Measurements from ENCODE around the gene MAML3.

Gene MAML3

DNA sequence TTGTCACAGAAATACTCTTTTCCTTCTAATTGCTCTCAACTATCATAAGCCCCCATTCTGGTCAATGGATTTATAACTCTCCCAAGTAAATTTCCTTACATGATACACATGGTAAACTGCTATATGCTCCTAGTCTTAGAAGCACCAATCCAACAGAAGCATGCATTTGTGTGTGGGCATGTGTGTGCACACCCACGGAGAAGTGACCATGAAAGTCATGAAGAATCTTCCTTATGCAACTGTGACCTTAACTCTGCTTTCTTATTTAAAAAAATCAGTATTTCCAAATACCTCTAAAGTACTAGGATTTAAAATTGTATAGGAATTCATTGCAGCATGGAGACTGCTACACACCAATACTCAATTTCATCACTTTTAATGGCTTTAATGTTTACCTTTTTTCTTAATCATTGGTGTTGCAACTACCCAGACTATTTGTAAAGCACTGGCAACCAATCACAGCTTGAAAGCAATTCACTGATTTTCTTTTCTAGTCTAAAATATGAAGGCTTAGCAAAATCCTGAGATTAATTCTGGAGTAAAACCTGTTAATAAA, 47.6 kb downstream of the MAML3 start:
- H3K9me2 ChIP-seq (replicated peaks; ENCODE audit: control insufficient read depth, low read length): no peaks in the 10 kb centered on the region
- no peaks in the 10 kb centered on the region for H3K27me3 ChIP-seq (ENCODE audit: control insufficient read depth, low read length)
- peaks cover 19% of the 10 kb centered on the region for H3K79me2 ChIP-seq (ENCODE audit: control insufficient read depth, low read length)
- H3K9me3 ChIP-seq (ENCODE audit: control insufficient read depth, insufficient read depth, low read length): no peaks in the 10 kb centered on the region
- no peaks in the 10 kb centered on the region for H3K36me3 ChIP-seq (ENCODE audit: control insufficient read depth, low read length)
- no peaks in the 10 kb centered on the region for H4K20me1 ChIP-seq (ENCODE audit: control insufficient read depth, insufficient read depth, low read depth, low read length)
- no peak overlapping the region for H3K27ac ChIP-seq (ENCODE audit: low read depth, low read length)
- no peak overlapping the region for H3K4me2 ChIP-seq (ENCODE audit: low read length)
- H3K4me3 ChIP-seq (ENCODE audit: low read length): no peak overlapping the region
- H3K4me1 ChIP-seq (ENCODE audit: control insufficient read depth, low read length): peaks cover 31% of the 10 kb centered on the region
- TF ChIP-seq, protein P1, sequence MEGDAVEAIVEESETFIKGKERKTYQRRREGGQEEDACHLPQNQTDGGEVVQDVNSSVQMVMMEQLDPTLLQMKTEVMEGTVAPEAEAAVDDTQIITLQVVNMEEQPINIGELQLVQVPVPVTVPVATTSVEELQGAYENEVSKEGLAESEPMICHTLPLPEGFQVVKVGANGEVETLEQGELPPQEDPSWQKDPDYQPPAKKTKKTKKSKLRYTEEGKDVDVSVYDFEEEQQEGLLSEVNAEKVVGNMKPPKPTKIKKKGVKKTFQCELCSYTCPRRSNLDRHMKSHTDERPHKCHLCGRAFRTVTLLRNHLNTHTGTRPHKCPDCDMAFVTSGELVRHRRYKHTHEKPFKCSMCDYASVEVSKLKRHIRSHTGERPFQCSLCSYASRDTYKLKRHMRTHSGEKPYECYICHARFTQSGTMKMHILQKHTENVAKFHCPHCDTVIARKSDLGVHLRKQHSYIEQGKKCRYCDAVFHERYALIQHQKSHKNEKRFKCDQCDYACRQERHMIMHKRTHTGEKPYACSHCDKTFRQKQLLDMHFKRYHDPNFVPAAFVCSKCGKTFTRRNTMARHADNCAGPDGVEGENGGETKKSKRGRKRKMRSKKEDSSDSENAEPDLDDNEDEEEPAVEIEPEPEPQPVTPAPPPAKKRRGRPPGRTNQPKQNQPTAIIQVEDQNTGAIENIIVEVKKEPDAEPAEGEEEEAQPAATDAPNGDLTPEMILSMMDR (IDR thresholded peaks at IDR 0.05; ENCODE audit: low read depth, low read length, poor library complexity, severe bottlenecking): no peak
- no peak for TF ChIP-seq EZH2phosphoT487 (IDR thresholded peaks at IDR 0.05; ENCODE audit: borderline replicate concordance, low read length)
- no peaks in the 10 kb centered on the region for H3F3A ChIP-seq (ENCODE audit: control insufficient read depth, insufficient read depth)

DNA sequence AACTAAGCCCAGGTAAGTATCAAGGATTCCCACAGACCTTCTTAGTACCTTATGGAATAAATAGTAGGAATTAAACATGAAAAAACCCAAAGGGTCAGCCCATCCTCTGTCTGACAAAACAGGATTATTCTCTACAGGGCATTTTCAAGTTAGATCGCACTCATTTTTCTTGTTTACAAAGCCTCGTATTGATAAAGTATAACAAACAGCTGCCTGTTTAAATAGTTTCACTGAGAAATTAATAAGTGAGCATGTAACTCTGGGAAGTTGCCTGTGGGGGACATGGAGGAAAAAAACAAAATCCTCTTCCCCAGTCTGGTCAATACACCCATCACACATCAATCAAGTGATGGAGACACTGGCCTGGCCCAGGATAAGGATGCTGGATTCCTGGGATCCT, 48.5 kb downstream of the MAML3 start:
- Histone ChIP-seq H3K9me2 (replicated peaks; ENCODE audit: control insufficient read depth, low read length) (no peaks in the 10 kb centered on the region), H3K27me3 (ENCODE audit: control insufficient read depth, low read length) (no peaks in the 10 kb centered on the region), H3K4me2 (ENCODE audit: low read length) (no peak overlapping the region), H3K27ac (ENCODE audit: low read depth, low read length) (no peak overlapping the region), H3K9me3 (ENCODE audit: control insufficient read depth, insufficient read depth, low read length) (no peaks in the 10 kb centered on the region), H3K4me1 (ENCODE audit: control insufficient read depth, low read length) (peaks cover 37% of the 10 kb centered on the region), H4K20me1 (ENCODE audit: control insufficient read depth, insufficient read depth, low read depth, low read length) (no peaks in the 10 kb centered on the region), H3K36me3 (ENCODE audit: control insufficient read depth, low read length) (no peaks in the 10 kb centered on the region), H3F3A (ENCODE audit: control insufficient read depth, insufficient read depth) (no peaks in the 10 kb centered on the region), H3K79me2 (ENCODE audit: control insufficient read depth, low read length) (peaks cover 22% of the 10 kb centered on the region), H3K4me3 (ENCODE audit: low read length) (no peak overlapping the region)
- TF ChIP-seq, protein P1 (IDR thresholded peaks at IDR 0.05; ENCODE audit: low read depth, low read length, poor library complexity, severe bottlenecking): no peak
- no peak for TF ChIP-seq EZH2phosphoT487 (IDR thresholded peaks at IDR 0.05; ENCODE audit: borderline replicate concordance, low read length)

DNA sequence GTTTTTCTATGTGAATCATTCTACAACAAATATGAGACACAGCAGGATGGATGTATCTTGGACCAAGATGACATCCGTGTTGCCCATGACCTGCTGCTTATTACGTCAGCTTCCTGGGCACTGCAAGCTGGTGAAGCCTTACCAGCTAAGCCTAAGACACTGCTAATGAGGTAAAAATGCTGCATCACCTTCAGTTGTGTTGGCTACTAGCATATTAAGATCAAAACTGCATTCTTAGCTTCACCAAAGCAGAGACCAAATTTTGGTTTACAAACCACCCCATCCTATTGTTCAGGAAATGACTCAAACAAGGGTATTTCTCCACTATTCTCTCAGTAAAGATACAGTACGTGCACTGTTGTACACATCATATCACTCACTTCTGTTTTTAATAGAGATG, 50.3 kb downstream of the MAML3 start:
- Histone ChIP-seq H3K79me2 (ENCODE audit: control insufficient read depth, low read length) (peaks cover 35% of the 10 kb centered on the region), H3K4me2 (ENCODE audit: low read length) (no peak overlapping the region), H3K27ac (ENCODE audit: low read depth, low read length) (no peak overlapping the region), H3K9me2 (replicated peaks; ENCODE audit: control insufficient read depth, low read length) (no peaks in the 10 kb centered on the region), H3K4me3 (ENCODE audit: low read length) (no peak overlapping the region), H3K27me3 (ENCODE audit: control insufficient read depth, low read length) (no peaks in the 10 kb centered on the region), H4K20me1 (ENCODE audit: control insufficient read depth, insufficient read depth, low read depth, low read length) (no peaks in the 10 kb centered on the region), H3K9me3 (ENCODE audit: control insufficient read depth, insufficient read depth, low read length) (no peaks in the 10 kb centered on the region), H3F3A (ENCODE audit: control insufficient read depth, insufficient read depth) (no peaks in the 10 kb centered on the region), H3K36me3 (ENCODE audit: control insufficient read depth, low read length) (no peaks in the 10 kb centered on the region), H3K4me1 (ENCODE audit: control insufficient read depth, low read length) (peaks cover 43% of the 10 kb centered on the region)
- TF ChIP-seq, protein P1 (IDR thresholded peaks at IDR 0.05; ENCODE audit: low read depth, low read length, poor library complexity, severe bottlenecking): no peak
- TF ChIP-seq EZH2phosphoT487 (IDR thresholded peaks at IDR 0.05; ENCODE audit: borderline replicate concordance, low read length): no peak

Measured in DOHH2 (cell line).